Immature natural killer cell (primary cell): ENCODE data around the gene GNE. TPM values are rescaled to one million over a fixed set of nuclear protein-coding genes. Genes with fewer than 3 reads are reported as not detected.

Experiments used
- DNase-seq, 3 donors: peaks; one replicate each; pipeline ENCODE4 v3.0.0; 2022; ENCODE audit warnings: mixed read lengths in 1 of 3
- H3K27ac Mint-ChIP-seq, 6 donors: one replicate each; pipeline ENCODE4 v1.8.0; 2020; ENCODE audit warnings: mixed read lengths in 6 of 6, mild to moderate bottlenecking in 5 of 6, inconsistent platforms in 4 of 6, moderate library complexity in 3 of 6
- H3K27me3 Mint-ChIP-seq, 3 donors: one replicate each; pipeline ENCODE4 v1.8.0; 2020 to 2021; ENCODE audit warnings: low read depth in 3 of 3, mild to moderate bottlenecking in 3 of 3, mixed read lengths in 3 of 3, moderate library complexity in 3 of 3, inconsistent platforms in 1 of 3
- H3K36me3 Mint-ChIP-seq, 3 donors: one replicate each; pipeline ENCODE4 v1.8.0; 2020; ENCODE audit warnings: mixed read lengths in 3 of 3, inconsistent platforms in 2 of 3, mild to moderate bottlenecking in 2 of 3
- H3K4me1 Mint-ChIP-seq, 2 donors: one replicate each; pipeline ENCODE4 v1.8.0; 2020; ENCODE audit warnings: inconsistent platforms in 2 of 2, mild to moderate bottlenecking in 2 of 2, mixed read lengths in 2 of 2, moderate library complexity in 1 of 2
- H3K4me3 Mint-ChIP-seq, 5 donors: one replicate each; pipeline ENCODE4 v1.8.0; 2020; ENCODE audit warnings: mild to moderate bottlenecking in 5 of 5, mixed read lengths in 5 of 5, inconsistent platforms in 3 of 5, moderate library complexity in 3 of 5
- H3K9me3 Mint-ChIP-seq, 6 donors: one replicate each; pipeline ENCODE4 v1.8.0; 2020; ENCODE audit warnings: mild to moderate bottlenecking in 6 of 6, mixed read lengths in 6 of 6, inconsistent platforms in 4 of 6, moderate library complexity in 3 of 6
- polyA plus RNA-seq, 3 donors: library from polyadenylated mRNA; unstranded; fragments of 300-500 nt; fragmentation: Illumina TruSeq; gene quantifications; one replicate each; pipeline ENCODE4 v1.2.3, GENCODE V29; 2021

The GNE gene
- polyA plus RNA-seq, 3 donors from 2014 or later, result 2.3 to 4.8 (median 4.3) TPM

DNA sequence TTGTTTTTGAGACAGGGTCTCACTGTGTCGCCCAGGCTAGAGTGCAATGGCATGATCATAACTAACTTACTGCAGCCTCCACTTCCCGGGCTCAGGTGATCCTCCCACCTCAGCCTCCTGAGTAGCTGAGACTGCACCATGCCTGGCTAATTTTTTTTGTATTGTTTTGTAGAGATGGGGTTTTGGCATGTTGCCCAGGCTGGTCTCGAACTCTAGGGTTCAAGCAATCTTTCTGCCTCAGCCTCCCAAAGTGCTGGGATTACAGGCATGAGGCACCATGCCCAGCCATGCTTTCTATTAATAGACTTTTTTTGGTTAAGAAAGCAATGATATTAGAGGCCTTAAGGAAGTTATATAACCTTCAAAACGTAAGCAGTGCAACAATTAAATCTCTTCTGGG lies 44.3 kb downstream of the GNE start:
- H3K36me3 Mint-ChIP-seq, result peaks cover 0 to 21% (median 17%) of the 10 kb centered on the region in 3 donors
- H3K4me1 Mint-ChIP-seq, result peaks cover 48 to 87% of the 10 kb centered on the region in 2 donors

GRCh38 chr9:36213387-36213786 lies 44.9 kb downstream of the GNE start:
- H3K27ac Mint-ChIP-seq, result peak overlapping the region in 3 of 6 donors; percentile 17 to 71 (median 60)
- no peaks in the 10 kb centered on the region for H3K9me3 Mint-ChIP-seq
- no peak overlapping the region for H3K4me3 Mint-ChIP-seq
- no peak for DNase-seq
- H3K27me3 Mint-ChIP-seq, result no peaks in the 10 kb centered on the region
- peaks cover 48 to 87% of the 10 kb centered on the region in 2 donors for H3K4me1 Mint-ChIP-seq
- peaks cover 0 to 20% (median 16%) of the 10 kb centered on the region in 3 donors for H3K36me3 Mint-ChIP-seq

More for the DNA sequence above, 44.3 kb downstream of the GNE start:
- Mint-ChIP-seq H3K4me3 (no peak overlapping the region), H3K27me3 (no peaks in the 10 kb centered on the region), H3K27ac (peak overlapping the region in 3 of 6 donors; percentile 28 to 40 (median 31)), H3K9me3 (no peaks in the 10 kb centered on the region)
- DNase-seq, result no peak

GRCh38 chr9:36211510-36211909 lies 46.7 kb downstream of the GNE start:
- H3K4me3 Mint-ChIP-seq, result no peak overlapping the region

GRCh38 chr9:36210722-36211121 lies 47.5 kb downstream of the GNE start:
- Mint-ChIP-seq H3K4me3 (no peak overlapping the region), H3K9me3 (no peaks in the 10 kb centered on the region), H3K4me1 (peaks cover 52 to 94% of the 10 kb centered on the region in 2 donors), H3K27me3 (no peaks in the 10 kb centered on the region), H3K27ac (peak overlapping the region in 4 of 6 donors; percentile 0 to 58 (median 15)), H3K36me3 (peaks cover 0 to 29% (median 20%) of the 10 kb centered on the region in 3 donors)
- no peak for DNase-seq

More at GRCh38 chr9:36211510-36211909, 46.7 kb downstream of the GNE start:
- H3K4me1 Mint-ChIP-seq, result peaks cover 54 to 92% of the 10 kb centered on the region in 2 donors
- no peak for DNase-seq
- H3K36me3 Mint-ChIP-seq, result peaks cover 0 to 24% (median 20%) of the 10 kb centered on the region in 3 donors
- no peaks in the 10 kb centered on the region for H3K9me3 Mint-ChIP-seq
- no peaks in the 10 kb centered on the region for H3K27me3 Mint-ChIP-seq
- H3K27ac Mint-ChIP-seq, result peak overlapping the region in 3 of 6 donors; percentile 29 to 58 (median 30)

DNA sequence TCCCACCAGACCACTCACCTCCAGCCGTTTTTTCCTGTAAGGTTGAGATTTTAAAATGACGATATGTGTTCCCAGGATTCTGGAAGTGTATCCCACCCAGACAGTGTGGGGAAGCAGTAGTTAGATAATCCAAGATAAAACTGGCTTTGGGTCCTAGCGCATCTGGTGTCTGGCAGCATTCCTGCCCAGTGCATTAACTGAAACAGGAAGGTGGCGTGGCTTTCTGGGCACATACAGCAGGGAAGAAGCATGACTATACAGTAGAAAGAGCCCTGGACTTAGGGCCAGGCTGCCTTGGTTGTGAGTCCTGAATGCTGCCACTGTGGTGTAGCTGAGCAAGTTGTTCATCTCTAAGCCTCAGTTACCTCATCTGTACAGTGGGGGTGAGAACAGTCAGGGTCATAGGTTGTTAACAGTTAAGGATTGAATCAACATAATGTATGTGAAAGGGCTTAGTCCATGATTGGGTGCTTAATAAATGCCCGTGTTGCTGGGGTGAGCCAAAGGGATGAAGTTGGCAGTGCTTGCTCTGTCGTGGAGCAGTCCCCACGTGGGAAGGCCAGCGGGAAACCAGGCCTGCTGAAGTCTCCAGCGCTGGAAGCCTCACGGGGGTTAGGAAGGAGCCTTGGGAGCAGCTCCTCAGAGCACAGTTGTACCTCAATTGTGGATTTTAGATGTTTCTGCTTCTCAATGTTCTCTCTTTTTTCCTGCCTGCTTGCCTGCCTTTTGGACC lies 49.6 kb downstream of the GNE start:
- H3K27ac Mint-ChIP-seq, result peak overlapping the region in 5 of 6 donors; percentile 49 to 80 (median 72)

DNA sequence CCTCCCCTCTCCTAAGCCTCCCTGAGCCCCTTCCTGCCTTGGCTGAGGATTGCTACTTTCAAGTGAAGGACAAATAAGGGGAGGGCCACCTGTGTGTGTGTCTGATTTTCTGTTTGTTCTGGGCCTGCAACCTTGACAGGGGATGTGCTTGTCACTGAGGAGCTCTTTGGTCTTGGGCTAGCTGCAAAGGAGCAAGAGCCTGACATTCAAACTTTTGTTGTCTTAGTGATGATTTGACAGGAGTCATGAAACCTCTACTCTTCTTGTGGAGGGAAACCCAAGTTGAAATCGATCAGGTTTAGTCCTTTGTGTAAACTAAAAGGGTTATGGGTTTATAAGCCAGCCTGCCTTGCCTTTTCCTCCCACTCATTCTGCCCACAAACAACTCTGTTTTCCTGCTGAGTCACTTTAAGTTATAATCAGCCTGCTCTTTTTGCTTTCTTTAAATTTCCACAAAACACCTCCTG lies 50.7 kb downstream of the GNE start:
- Mint-ChIP-seq H3K4me1 (peaks cover 53 to 80% of the 10 kb centered on the region in 2 donors), H3K27me3 (no peaks in the 10 kb centered on the region), H3K4me3 (peak overlapping the region in 1 of 5 donors; percentile 3), H3K27ac (peak overlapping the region; percentile 9 to 80 (median 62)), H3K36me3 (peaks cover 0 to 42% (median 28%) of the 10 kb centered on the region in 3 donors), H3K9me3 (no peaks in the 10 kb centered on the region)
- no peak for DNase-seq

More for the DNA sequence above, 49.6 kb downstream of the GNE start:
- Mint-ChIP-seq H3K4me1 (peaks cover 55 to 83% of the 10 kb centered on the region in 2 donors), H3K36me3 (peaks cover 0 to 38% (median 25%) of the 10 kb centered on the region in 3 donors), H3K4me3 (no peak overlapping the region), H3K9me3 (no peaks in the 10 kb centered on the region), H3K27me3 (no peaks in the 10 kb centered on the region)
- DNase-seq, result no peak

DNA sequence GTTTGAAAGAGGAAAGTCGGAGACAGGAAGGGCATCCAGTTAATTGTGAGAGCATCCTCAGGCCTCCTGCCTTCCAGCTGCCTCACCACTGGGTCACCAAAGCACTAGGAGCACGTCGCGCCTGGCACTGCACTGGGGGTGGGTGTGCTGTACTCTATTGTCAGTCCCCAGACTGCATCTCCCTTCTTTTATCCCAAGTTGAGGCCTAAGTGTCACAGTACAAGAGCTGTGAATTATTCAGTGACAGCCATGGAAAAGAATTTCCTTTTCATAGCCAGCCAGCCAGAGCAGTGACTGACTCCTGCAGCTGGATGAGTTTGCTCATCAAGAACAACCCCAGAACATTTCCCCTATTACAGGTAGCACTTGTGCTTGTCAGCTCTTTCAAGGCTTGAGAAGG lies 51.2 kb downstream of the GNE start:
- H3K27me3 Mint-ChIP-seq, result no peaks in the 10 kb centered on the region
- peaks cover 53 to 84% of the 10 kb centered on the region in 2 donors for H3K4me1 Mint-ChIP-seq
- peak overlapping the region in 3 of 6 donors; percentile 48 to 61 (median 54) for H3K27ac Mint-ChIP-seq
- peak overlapping the region in 1 of 5 donors; percentile 27 for H3K4me3 Mint-ChIP-seq
- DNase-seq, result no peak
- H3K36me3 Mint-ChIP-seq, result peaks cover 4 to 47% (median 33%) of the 10 kb centered on the region in 3 donors
- H3K9me3 Mint-ChIP-seq, result no peaks in the 10 kb centered on the region

- no peak overlapping the region for H3K4me3 Mint-ChIP-seq
- H3K27me3 Mint-ChIP-seq, result no peaks in the 10 kb centered on the region
- peaks cover 46 to 67% of the 10 kb centered on the region in 2 donors for H3K4me1 Mint-ChIP-seq
- peaks cover 4 to 60% (median 28%) of the 10 kb centered on the region in 3 donors for H3K36me3 Mint-ChIP-seq
- no peaks in the 10 kb centered on the region for H3K9me3 Mint-ChIP-seq
- H3K27ac Mint-ChIP-seq, result peak overlapping the region in 2 of 6 donors; percentile 20 to 48
- DNase-seq, result no peak
Measured at GRCh38 chr9:36204906-36205547, 53.2 kb downstream of the GNE start.

GRCh38 chr9:36194326-36195000 lies 63.8 kb downstream of the GNE start:
- Mint-ChIP-seq H3K27me3 (peaks cover 2 to 5% (median 5%) of the 10 kb centered on the region in 3 donors), H3K4me3 (peak overlapping the region in 4 of 5 donors; percentile 12 to 47 (median 30)), H3K36me3 (peaks cover 4 to 10% (median 4%) of the 10 kb centered on the region in 3 donors), H3K9me3 (no peaks in the 10 kb centered on the region), H3K4me1 (peaks cover 55 to 70% of the 10 kb centered on the region in 2 donors), H3K27ac (peak overlapping the region; percentile 33 to 93 (median 64))
- no peak for DNase-seq

DNA sequence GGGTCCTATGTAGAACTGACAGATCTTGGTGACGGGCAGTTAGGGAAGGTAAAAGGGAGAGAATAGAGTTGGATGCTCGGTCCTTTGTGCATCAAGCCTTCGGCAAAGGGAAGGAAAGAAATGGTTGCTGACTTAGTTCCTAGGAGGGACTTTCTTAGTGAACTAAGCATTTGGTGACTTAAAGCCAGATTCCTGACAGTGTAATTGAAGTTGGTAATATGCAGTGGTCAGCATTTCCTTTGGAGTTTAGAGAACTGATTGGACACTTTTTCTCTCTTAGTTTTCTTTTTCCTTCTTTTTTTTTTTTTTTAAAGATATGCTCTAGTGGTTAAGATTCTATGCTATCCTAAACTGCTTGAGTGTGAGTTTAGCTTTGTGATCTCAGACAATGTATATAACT lies 65.2 kb downstream of the GNE start:
- Mint-ChIP-seq H3K36me3 (peaks cover 4% of the 10 kb centered on the region in 3 donors), H3K27me3 (peaks cover 2 to 5% (median 5%) of the 10 kb centered on the region in 3 donors), H3K4me1 (peaks cover 67 to 84% of the 10 kb centered on the region in 2 donors), H3K4me3 (peak overlapping the region; percentile 89 to 98 (median 95)), H3K9me3 (no peaks in the 10 kb centered on the region), H3K27ac (peak overlapping the region in 5 of 6 donors; percentile 18 to 93 (median 36))
- DNase-seq, result no peak

DNA sequence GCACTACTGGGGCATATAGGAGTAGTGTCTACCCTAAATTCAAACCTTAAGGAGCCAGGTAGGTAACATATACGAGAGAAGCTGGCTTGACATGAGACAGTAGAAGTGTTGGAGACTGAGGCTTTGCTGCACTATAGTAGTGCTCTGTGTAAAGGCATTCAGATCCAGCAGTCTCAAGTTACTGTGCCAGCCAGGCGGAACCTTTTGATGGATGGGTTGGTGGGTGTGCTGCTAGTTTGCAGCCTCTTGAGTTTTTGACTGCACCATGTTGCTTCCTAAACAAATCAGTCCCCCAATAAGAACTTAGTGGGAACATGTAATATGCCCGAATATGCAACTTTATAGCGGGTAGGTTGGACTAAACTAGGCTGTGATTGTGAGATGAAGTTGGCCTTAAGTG lies 66.1 kb downstream of the GNE start:
- Mint-ChIP-seq H3K36me3 (peaks cover 0 to 4% (median 0%) of the 10 kb centered on the region in 3 donors), H3K9me3 (no peaks in the 10 kb centered on the region), H3K27me3 (peaks cover 2 to 8% (median 5%) of the 10 kb centered on the region in 3 donors), H3K27ac (peak overlapping the region in 5 of 6 donors; percentile 91 to 94 (median 93)), H3K4me1 (peaks cover 73 to 86% of the 10 kb centered on the region in 2 donors), H3K4me3 (peak overlapping the region; percentile 89 to 98 (median 95))
- no peak for DNase-seq

GRCh38 chr9:36191686-36192085 lies 66.6 kb downstream of the GNE start:
- H3K4me3 Mint-ChIP-seq, result peak overlapping the region; percentile 89 to 98 (median 95)
- H3K36me3 Mint-ChIP-seq, result peaks cover 0 to 4% (median 0%) of the 10 kb centered on the region in 3 donors
- H3K4me1 Mint-ChIP-seq, result peaks cover 76 to 83% of the 10 kb centered on the region in 2 donors

DNA sequence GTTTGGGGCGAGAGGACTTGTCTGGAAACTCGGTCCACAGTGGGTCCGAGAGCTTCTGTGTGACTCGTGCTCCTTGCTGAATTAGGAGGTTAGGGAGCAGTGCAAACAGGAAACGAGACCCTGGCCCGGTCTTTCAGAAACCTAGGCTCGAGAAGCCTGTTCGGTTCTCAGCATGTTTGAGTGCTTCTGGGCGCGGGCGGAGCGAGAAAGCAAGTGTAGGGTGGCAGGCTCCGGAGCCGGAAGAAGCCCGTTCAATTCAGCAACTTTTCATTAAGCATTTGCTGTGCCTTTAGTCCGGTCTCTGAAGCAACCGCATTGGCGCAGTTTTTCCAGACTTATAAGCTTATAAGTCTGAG lies 67.0 kb downstream of the GNE start:
- peaks cover 73 to 80% of the 10 kb centered on the region in 2 donors for H3K4me1 Mint-ChIP-seq
- DNase-seq, result peak; percentile 34 to 45 (median 45)
- H3K9me3 Mint-ChIP-seq, result no peaks in the 10 kb centered on the region
- peaks cover 2 to 8% (median 5%) of the 10 kb centered on the region in 3 donors for H3K27me3 Mint-ChIP-seq
- H3K4me3 Mint-ChIP-seq, result peak overlapping the region; percentile 89 to 98 (median 95)
- peaks cover 0 to 4% (median 0%) of the 10 kb centered on the region in 3 donors for H3K36me3 Mint-ChIP-seq
- H3K27ac Mint-ChIP-seq, result peak overlapping the region; percentile 91 to 94 (median 93)

More at GRCh38 chr9:36191686-36192085, 66.6 kb downstream of the GNE start:
- DNase-seq, result no peak
- H3K27ac Mint-ChIP-seq, result peak overlapping the region; percentile 91 to 94 (median 93)
- peaks cover 2 to 8% (median 5%) of the 10 kb centered on the region in 3 donors for H3K27me3 Mint-ChIP-seq
- H3K9me3 Mint-ChIP-seq, result no peaks in the 10 kb centered on the region
